SKM-1 (cell line): ENCODE measurements around the gene VPS11.
A peak's percentile ranks its signal among the peaks of the same experiment; 100 is the strongest.

ENCODE experiments used
- DNase-seq: peaks from one replicate; lab custom pipeline; 2025; ENCODE audit not compliant: unreplicated experiment; lab: John Stamatoyannopoulos, UW

Gene VPS11

DNA sequence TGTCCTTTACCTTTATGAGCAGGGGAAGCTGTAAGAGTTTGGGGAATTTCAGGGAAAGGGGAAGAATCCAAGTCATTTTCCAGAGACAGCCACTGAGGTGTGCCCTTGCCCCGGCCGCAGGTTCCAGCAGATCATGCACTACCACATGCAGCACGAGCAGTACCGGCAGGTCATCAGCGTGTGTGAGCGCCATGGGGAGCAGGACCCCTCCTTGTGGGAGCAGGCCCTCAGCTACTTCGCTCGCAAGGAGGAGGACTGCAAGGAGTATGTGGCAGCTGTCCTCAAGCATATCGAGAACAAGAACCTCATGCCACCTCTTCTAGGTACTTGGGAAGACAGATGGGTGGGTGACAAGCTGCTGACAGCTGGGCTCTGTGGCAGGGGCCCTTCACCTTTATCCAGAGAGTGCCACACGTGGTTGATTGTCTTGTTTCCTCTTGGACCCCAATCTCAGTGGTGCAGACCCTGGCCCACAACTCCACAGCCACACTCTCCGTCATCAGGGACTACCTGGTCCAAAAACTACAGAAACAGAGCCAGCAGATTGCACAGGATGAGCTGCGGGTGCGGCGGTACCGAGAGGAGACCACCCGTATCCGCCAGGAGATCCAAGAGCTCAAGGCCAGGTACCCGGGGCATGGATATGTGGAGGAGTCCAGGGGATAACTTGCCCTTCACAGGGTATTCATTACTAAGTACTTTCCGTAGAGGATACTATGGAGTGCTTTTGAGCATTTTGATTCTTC, 11.2 kb downstream of the VPS11 start:
- no peak for DNase-seq

DNA sequence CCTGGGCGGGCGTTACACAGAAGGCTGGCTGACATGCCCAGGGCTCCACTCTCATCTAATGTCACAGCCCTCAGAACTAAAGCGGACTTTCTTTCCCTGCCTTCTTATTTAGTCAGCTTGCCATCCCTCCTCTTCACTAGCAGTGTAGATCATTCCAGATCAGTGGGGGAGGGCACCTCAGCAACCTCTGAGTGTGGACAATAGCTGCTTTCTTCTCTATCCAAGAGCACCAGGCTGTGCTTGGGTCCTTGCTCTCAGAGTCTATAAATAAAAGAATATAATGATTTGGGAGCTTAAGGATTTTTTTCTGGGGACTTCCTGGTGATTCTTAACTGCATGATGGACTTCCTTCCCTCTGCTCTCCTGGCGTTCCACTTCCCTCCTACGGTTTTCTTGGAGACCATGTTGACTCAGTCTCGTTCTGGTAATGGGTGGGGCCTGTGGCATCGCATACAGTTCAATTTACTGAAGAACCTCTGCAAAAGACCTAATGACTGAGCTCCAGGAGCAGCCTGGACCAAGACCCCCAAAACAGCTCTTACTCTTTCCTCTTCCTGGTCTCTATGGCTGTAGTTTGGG, 14.2 kb downstream of the VPS11 start:
- DNase-seq: no peak

DNA sequence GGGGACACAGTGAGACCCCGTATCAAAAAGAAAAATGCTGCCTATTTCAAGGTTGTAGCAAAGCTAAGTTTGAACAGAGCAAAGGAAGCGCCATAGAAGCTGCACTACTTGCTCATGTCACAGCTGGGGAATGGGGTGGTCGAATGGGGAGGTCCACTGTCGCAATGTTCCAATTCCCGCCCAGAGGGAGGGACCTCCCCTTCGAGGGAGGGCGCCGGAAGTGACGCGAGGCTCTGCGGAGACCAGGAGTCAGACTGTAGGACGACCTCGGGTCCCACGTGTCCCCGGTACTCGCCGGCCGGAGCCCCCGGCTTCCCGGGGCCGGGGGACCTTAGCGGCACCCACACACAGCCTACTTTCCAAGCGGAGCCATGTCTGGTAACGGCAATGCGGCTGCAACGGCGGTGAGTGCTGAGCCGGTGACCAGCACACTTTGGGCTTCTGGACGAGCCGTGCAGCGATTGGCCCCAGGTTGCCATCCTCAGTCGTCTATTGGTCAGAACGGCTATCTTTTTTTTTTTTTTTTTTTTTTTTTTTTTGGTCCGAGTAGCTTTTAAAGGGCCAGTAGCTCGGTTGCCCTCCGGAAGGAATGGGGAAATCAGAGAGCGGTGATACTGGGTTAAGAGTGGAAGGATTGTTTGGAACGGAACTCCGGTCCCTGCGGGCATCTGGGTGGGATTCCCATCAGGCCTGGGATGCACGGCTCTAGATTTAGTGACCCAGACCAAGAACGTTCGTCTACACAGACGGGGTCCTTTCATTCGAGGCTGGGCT, 17.2 kb downstream of the VPS11 start, which contains the start of gene HMBS:
TSS of gene HMBS (plus strand) at position 219 of the 774 bp plus-strand sequence. CDS start at position 372, 153 bp downstream.
- DNase-seq: peak; percentile 86

DNA sequence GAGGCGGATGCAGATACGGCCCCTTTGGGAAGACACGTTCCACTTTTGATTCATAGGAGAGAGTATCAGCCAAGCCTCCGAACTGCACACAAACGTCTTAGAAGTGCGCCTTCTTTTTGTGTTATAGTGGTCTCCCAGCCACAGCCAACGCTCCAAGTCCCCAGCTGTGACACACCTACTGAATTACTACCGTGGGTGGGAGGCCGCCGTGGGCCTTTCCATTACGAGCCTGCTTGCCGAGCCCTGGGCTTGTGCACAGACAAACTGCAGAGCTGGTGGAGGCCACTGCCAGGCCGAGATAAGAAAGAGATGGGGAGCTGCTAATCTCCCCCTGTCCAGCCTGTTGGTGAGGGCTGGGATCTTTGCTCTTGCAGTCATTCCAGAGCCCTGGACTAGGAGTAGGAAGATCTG, 17.8 kb downstream of the VPS11 start:
- DNase-seq: no peak

DNA sequence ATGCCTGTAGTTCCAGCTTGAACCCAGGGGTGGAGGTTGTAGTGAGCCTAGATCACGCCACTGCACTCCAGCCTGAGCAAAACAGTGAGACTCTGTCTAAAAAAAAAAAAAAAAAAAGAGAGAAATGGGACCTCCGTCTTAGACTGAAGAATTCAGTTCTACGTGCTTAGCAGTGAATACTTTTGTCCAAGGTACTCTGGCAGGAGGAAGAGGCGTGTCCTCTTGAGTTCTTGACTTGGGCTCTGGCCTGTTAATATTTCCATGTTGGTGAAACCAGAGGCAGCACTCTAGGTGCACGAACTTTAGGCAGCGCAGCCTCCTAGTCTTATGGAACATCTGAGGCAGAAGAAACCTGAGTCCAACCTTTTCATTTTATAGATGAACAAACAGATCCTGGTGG, 19.5 kb downstream of the VPS11 start:
- DNase-seq: no peak

DNA sequence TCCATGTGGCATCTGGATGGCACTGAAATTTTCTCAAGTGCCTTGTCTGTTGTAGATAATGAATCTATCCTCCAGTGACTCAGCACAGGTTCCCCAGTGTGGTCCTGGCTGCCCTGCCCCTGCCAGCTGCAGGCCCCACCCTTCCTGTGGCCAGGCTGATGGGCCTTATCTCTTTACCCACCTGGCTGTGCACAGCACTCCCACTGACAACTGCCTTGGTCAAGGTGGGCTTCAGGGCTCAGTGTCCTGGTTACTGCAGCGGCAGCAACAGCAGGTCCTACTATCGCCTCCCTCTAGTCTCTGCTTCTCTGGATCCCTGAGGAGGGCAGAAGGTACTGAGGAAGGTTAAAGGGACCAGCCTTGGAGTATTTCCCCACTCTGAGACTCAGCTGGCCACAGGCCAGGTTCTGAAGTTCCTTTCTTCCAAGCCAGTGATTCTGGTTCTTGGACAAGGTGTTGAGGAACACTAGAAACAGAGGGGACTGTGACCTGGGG, 20.2 kb downstream of the VPS11 start:
- DNase-seq: no peak

DNA sequence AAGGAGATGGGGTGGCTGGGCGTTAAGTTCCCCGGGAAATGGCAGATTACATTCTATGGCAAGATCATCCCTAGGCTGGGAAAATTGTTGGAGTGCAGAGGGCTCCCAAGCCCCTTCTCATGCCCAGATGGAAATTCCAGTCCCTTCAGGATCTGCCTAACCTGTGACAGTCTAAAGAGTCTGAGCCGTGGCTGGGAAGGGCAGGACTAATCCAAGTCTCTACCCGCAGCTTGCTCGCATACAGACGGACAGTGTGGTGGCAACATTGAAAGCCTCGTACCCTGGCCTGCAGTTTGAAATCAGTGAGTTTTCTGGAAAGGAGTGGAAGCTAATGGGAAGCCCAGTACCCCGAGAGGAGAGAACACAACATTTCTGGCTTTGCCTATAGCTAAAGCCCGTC, 20.8 kb downstream of the VPS11 start:
- no peak for DNase-seq

DNA sequence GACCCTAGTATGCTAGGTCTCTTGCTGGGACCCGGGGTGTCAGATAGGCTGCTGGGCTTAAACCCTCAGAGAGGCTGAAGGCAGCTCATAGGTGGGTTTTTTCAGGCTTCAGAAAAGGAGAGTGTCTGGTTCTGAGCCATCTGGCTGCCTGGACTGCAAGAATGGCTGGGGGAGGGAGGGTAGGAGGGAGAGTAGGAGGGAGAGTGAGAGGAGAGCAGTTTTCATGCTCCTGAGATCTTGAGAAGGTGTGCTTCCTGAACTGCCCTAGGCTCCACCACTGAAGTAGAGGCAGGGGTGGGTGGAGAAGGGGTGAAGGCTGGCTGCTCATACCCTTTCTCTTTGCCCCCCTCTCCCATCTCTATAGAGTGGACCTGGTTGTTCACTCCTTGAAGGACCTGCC, 21.7 kb downstream of the VPS11 start:
- no peak for DNase-seq

DNA sequence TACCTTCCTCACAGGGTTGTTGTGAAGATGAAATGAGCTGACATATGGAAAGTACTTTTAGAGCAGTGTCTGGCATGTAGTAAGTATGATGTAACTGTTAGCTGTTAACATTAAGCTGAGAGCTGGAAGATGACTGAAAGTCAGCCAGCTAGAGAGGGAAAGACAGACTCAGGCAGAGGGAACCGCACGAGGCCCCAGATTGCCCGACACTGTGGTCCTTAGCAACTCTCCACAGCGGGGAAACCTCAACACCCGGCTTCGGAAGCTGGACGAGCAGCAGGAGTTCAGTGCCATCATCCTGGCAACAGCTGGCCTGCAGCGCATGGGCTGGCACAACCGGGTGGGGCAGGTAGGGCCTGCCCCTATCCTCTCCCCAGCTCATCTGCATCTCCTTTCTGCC, 23.6 kb downstream of the VPS11 start:
- no peak for DNase-seq

DNA sequence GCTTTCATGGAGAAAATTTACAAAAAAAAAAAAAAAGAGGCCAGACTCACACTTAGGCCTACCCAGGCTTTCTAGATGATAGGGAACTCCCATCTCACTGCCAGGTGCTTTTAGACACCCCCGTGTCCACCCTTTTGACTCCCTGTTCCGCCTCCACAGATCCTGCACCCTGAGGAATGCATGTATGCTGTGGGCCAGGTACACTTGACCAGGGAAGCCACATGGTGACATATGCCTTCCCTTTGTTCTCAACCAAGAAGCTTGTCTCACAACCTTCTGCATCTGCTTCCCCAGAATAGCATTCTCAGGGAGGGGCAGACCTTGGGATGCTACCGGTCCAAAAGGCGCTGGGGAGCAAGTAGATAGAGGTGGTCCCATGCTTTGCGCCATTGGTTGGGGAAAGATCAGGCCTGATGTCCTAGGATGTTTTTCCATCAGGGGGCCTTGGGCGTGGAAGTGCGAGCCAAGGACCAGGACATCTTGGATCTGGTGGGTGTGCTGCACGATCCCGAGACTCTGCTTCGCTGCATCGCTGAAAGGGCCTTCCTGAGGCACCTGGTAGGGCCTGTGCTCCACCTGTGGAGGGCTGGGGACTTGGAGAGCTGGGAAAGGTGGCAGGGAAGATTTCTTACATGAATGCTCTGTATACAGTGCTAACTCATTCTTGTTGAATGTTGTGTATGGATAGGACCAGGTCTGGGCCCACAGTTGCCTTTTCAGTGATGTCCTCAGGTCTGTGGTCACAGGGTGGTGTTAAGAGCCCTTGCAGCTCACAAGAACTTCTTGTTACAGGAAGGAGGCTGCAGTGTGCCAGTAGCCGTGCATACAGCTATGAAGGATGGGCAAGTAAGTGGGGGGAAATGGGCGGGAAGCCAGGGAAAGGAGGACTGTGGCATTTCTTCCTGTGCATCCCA, 24.6 kb downstream of the VPS11 start:
- DNase-seq: no peak

DNA sequence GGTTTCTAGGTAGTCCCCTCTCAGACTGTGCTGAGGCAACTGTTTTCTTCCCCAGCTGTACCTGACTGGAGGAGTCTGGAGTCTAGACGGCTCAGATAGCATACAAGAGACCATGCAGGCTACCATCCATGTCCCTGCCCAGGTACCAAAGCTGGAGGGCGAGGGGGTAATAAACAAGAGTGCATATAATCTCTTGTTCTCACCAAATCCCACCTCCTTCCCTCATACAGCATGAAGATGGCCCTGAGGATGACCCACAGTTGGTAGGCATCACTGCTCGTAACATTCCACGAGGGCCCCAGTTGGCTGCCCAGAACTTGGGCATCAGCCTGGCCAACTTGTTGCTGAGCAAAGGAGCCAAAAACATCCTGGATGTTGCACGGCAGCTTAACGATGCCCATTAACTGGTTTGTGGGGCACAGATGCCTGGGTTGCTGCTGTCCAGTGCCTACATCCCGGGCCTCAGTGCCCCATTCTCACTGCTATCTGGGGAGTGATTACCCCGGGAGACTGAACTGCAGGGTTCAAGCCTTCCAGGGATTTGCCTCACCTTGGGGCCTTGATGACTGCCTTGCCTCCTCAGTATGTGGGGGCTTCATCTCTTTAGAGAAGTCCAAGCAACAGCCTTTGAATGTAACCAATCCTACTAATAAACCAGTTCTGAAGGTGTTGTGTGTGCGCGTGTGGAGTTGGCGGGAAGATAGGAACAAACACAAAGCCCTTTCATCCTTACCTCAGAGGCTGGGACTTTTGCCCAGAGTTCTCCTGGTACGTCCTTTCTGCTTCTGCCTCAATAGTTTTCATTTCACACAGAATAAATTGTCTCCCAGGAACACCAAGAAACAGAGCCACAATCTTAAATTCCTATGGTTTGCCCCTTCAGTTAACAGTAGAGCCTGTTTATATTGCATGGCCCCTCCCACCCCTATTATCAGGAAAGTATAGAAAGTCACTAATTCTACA, 25.5 kb downstream of the VPS11 start:
- DNase-seq: no peak

DNA sequence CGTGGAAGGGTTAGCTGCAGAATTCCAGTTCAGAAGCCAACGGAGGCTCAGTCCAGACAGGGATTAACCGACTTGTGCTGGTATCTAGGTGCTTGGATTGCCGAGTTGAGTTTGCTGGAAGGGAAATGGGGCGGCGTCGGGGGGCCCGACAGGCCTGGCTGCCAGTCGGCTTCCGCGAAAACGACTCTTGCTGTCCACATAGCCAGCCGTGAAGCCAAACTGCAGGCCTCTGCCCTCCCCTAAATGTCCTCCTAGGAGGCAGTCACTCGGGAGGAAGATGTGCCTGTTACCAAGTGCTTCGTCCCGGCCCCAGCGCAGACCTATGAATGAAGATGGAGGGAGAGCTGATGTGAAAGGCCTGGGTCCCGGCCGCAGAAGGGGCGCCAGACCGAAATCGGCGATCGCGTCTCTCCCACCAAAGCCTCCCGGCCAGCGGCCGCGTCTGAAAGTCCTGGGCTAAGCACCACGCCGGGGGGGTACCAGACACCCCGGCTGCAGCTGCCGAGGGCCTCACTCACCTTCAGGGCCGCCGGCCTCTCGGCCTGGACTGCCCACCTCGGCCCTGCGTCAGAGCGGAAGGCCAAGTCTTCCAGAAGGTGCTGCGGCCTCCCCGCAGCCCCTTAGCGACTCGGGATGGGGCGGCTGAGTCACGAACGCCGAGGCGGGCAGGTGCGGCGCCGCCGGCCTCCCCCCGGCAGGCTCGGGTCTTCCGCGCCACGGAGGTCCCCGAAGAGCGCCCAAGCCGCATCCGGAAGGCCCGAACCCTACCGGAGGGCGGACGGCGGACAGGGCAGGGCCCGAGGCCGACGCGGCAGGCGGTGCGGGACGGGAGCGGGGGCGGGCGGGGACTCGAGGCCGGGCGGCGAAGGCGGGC, 26.6 kb downstream of the VPS11 start:
- DNase-seq: no peak

DNA sequence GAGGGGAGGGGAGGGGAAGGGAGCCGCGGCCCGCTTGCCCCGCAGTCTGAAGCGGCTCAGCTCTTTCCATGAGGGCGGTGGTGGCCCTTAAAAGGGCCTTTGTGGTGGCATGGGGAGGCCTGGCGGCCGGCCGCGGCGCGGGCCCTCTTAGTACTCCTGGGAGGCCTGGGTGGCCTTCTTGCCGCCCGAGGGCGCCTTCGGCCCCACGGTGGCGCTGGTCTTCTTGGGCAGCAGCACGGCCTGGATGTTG, 27.1 kb downstream of the VPS11 start:
- peak; percentile 24 for DNase-seq

DNA sequence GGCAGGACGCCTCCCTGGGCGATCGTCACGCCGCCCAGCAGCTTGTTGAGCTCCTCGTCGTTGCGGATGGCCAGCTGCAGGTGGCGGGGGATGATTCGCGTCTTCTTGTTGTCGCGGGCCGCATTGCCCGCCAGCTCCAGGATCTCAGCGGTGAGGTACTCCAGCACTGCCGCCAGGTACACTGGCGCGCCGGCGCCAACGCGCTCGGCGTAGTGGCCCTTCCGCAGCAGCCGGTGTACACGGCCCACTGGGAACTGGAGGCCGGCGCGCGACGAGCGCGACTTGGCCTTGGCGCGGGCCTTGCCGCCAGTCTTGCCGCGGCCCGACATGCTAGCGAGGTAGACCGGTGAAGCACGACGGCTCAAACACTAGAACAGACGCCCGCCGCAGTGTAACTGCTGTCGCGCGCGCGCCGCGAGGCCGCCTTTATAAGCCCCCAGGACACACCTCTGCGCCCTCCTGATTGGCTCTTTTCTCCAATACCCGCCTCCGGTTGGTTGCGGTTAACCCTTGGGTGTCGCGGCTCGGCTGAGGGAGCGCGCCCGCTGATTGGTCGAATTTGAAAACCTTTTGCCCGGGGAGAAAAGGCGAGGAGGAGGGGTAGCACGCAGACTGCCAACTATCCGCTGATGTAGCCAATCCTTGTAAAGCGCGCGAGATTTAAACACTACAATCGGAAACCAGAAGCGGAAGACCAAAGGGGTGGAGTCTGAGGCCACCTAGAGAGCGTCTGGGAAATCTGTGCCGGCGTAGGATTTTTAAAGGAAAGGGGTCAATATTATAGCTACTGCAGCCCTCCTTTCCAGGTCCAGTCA, 27.7 kb downstream of the VPS11 start:
- DNase-seq: peak; percentile 97

DNA sequence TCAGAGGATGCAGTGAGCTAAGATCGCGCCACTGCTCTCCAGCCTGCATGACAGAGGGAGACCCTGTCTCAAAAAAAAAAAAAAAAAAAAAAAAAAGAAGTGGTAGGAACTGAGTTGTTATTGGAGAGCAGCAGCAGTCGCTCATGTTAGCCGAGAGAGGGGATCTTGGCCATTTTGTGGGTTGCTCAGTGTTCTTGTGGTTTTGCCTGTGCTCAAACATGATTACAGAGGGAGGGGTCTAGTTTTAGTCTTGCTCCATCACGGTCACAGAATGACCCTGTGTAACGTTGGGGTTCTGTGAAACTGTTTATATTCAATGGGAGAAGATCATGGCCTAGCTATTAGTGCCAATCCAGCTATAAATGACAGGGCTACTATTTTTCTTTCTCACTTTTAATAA, 32.1 kb downstream of the VPS11 start:
- no peak for DNase-seq

DNA sequence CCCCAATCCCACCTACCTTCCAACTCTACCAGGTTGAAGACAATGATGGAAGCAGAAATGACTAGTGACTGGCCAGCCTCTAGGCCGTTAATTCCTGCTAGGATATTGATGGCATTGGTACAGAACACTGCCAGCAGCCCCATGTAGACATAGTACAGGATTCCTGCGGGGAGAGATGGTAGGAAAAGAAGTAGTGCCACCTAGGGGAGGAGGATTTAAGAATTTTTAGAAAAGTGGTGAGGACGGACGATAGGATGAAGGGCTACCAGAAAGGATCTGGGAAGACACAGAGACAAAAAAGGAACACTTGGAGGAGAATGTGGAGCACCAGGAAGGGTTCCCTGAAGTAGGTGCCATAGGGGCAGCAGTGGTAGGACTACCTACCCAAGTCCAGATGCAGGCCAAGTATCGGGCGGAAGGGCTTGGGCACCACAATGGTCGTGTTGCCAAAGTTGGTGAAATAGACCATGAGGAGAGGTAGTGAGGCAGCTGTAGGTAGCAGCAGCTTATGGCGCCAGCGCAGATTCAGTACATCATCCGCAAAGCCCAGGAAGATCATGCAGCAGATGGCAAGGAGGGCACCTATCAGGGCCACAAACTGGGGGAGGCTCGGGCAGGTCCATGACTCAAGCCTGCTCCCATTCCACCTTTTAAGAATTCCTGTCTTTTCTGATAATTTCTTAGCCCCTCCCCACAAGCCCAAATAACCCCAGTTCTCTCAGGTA, 32.8 kb downstream of the VPS11 start:
- DNase-seq: no peak

DNA sequence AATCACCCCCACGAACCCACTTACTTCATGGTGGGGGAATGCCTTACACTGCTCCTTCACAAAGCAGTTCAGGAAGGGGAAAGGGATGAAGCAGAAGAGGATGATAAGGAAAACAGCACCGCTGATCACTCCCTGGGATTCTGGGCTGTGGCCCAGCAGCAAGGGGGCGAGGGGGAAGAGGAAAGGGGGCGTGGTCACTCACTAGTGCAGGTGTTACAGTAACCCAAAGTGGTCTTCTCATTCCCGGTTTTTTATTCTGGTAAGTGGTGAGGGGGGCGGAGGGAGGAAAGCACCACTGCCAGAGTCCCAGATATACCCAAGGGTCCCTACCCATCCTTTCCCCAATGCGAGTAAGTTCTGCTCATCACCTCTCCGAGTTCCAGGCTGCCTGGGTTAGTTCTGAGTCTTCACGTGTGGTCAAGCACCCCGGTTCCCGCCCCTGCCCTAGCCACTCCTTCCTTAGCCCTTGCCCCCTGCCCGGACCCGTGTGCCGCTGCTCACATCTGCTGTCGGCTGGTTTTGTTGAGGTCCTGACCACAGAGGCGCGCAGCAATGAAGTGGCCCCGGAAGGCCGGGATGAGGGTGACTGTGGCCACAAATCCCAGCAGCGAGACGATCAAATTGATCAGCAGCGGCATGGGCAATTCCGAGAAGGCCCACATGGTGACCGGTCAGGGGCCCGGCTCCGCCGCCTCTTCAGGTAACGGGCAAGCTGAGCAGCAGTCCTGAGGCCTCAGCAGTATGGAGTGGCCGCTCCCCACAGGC, 33.6 kb downstream of the VPS11 start:
- DNase-seq: no peak
